ENCODE measurements around the gene SPAG9.
A peak's percentile ranks its signal among the peaks of the same experiment; 100 is the strongest.

The SPAG9 gene

DNA sequence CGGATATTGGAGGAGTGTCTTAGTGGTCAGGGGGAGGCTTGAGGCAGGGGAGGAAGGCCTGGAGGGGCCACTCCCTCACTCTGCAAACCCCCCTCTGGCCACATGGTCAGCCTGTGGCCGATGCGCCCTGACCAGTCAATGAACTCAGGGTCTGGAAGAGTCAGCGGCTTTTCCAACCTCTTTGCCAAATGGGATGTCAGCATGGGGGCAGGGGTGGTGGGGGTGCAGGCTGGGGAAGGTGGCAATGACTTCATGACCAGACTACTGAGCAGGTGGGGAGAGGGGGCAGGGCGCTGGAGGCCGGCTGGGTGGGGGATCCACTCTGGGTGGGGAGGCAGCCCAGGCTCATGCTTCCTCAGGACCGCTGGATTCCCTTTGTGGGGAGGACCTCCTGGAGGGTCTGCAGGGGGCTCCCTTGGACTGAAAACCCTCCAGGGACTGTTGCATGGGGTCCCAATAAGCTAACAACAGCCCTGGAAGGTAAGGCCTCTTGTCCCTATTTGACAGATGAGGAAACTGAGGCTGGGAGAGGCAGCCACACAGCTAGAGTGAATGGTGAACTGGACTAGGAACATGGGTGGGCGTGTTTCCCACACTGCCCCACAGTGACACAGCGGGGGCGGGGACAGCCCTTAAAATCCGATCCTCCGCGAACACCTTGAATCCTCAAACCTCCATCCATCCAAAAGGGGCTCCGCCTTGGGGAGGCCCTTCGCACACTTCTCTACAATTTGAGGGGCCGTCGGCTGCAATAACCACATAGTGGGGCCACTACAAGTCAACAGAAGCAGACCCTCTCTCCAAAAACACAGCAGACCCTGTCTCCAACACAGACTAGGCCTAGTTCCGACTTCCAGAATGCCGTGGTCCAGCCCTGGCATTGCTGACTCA is 173.5 kb downstream of the SPAG9 start:
- Histone ChIP-seq H3K27ac (ENCODE audit: low read depth, low read length) (no peak overlapping the region), H3K79me1 (ENCODE audit: low read length) (no peaks in the 10 kb centered on the region), H2BK120ac (ENCODE audit: low read depth, low read length) (no peak overlapping the region), H3K18ac (ENCODE audit: low read length) (no peak overlapping the region), H4K5ac (ENCODE audit: low read length) (no peak overlapping the region), H3K23ac (ENCODE audit: low read length) (no peak overlapping the region), H3K79me2 (ENCODE audit: control insufficient read depth, insufficient read depth, low read length) (no peaks in the 10 kb centered on the region), H4K8ac (ENCODE audit: low read depth, low read length) (no peak overlapping the region), H2AK5ac (ENCODE audit: low read length) (peak overlapping the region; percentile 38), H2BK5ac (ENCODE audit: low read length) (no peak overlapping the region), H3K4ac (ENCODE audit: low read depth, low read length) (no peak overlapping the region), H2BK15ac (replicated peaks; ENCODE audit: low read depth) (no peak overlapping the region), H3K4me2 (ENCODE audit: low read length) (no peak overlapping the region), H3K36me3 (ENCODE audit: control insufficient read depth, insufficient read depth, low read length) (no peaks in the 10 kb centered on the region), H3K4me1 (ENCODE audit: control insufficient read depth, low read depth, low read length) (no peaks in the 10 kb centered on the region), H3K27me3 (ENCODE audit: insufficient read depth, low read length, poor library complexity) (no peaks in the 10 kb centered on the region), H3K4me3 (ENCODE audit: low read length) (no peak overlapping the region), H3K56ac (ENCODE audit: low read length) (no peak overlapping the region), H3K9ac (ENCODE audit: low read length) (no peak overlapping the region)
- no peak for DNase-seq
- no CpG with 5 or more reads among the region's 19 CpGs for WGBS (ENCODE audit: extremely low coverage, insufficient coverage, low lambda C conversion rate)

DNA sequence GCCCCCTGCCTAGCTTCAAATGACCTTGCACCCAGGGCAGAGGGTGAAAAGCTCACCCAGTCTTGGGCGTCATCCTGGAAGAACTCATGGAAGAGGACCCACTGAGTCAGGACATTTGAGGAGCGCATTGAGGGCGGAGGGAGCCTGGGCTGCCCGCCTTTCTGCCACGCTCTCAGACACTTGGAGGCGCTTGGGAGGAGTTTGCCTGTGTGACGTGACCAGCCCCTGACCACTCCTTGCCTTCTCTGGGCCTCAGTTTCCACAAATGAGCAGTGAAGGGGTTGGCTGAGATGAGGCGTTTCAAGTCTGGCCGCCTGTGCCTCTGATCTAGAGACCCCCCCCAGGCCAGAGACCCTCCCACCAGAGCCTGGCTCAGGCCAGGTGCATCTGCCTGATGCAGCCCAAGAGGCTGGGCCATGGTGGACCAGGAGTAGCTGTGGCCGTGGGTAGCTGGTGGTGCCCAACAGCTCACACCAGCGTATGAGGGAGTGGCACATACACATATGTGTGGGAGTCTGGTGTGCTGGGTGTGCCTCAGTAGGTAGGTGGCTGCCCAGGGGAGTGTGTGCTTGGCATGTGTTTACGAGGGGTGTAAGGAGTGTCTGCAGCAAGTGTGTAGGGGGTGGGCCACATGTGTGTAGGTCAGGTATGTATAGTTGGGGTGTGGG is 174.3 kb downstream of the SPAG9 start:
- Histone ChIP-seq H4K8ac (ENCODE audit: low read depth, low read length) (no peak overlapping the region), H3K79me2 (ENCODE audit: control insufficient read depth, insufficient read depth, low read length) (no peaks in the 10 kb centered on the region), H3K79me1 (ENCODE audit: low read length) (no peaks in the 10 kb centered on the region), H3K36me3 (ENCODE audit: control insufficient read depth, insufficient read depth, low read length) (no peaks in the 10 kb centered on the region), H2BK5ac (ENCODE audit: low read length) (no peak overlapping the region), H4K5ac (ENCODE audit: low read length) (no peak overlapping the region), H2BK15ac (replicated peaks; ENCODE audit: low read depth) (no peak overlapping the region), H3K23ac (ENCODE audit: low read length) (no peak overlapping the region), H3K4ac (ENCODE audit: low read depth, low read length) (no peak overlapping the region), H3K4me3 (ENCODE audit: low read length) (no peak overlapping the region), H3K4me2 (ENCODE audit: low read length) (no peak overlapping the region), H3K4me1 (ENCODE audit: control insufficient read depth, low read depth, low read length) (no peaks in the 10 kb centered on the region), H3K9ac (ENCODE audit: low read length) (no peak overlapping the region), H2AK5ac (ENCODE audit: low read length) (peak overlapping the region; percentile 38), H3K56ac (ENCODE audit: low read length) (no peak overlapping the region), H3K27ac (ENCODE audit: low read depth, low read length) (no peak overlapping the region), H2BK120ac (ENCODE audit: low read depth, low read length) (no peak overlapping the region), H3K27me3 (ENCODE audit: insufficient read depth, low read length, poor library complexity) (no peaks in the 10 kb centered on the region), H3K18ac (ENCODE audit: low read length) (no peak overlapping the region)
- WGBS (ENCODE audit: extremely low coverage, insufficient coverage, low lambda C conversion rate) = no CpG with 5 or more reads among the region's 12 CpGs
- DNase-seq = no peak

DNA sequence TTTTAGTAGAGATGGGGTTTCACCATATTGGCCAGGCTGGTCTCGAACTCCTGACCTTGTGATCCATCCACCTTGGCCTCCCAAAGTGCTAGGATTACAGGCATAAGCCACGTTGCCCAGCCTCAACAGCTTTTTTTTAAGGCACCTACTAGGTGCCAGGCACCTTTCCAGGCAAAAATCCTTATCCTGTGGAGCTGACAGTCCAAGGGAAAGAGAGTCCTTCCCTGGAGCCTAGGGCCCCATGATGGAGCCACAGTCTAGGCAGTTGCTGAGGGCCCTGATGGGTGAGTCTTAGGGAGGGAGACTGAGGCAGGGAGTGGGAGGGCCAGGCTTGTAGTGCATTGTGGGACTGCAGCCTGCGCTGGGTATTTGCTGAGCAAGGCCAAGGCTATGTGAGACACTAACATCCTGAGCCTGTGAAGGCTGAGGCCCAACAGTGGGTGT is 174.9 kb downstream of the SPAG9 start:
- Histone ChIP-seq H3K79me1 (ENCODE audit: low read length) (no peaks in the 10 kb centered on the region), H3K4me3 (ENCODE audit: low read length) (no peak overlapping the region), H3K79me2 (ENCODE audit: control insufficient read depth, insufficient read depth, low read length) (no peaks in the 10 kb centered on the region), H3K36me3 (ENCODE audit: control insufficient read depth, insufficient read depth, low read length) (no peaks in the 10 kb centered on the region), H4K5ac (ENCODE audit: low read length) (no peak overlapping the region), H3K27me3 (ENCODE audit: insufficient read depth, low read length, poor library complexity) (no peaks in the 10 kb centered on the region), H2BK120ac (ENCODE audit: low read depth, low read length) (no peak overlapping the region), H3K4me2 (ENCODE audit: low read length) (no peak overlapping the region), H3K9ac (ENCODE audit: low read length) (no peak overlapping the region), H3K27ac (ENCODE audit: low read depth, low read length) (no peak overlapping the region), H2BK5ac (ENCODE audit: low read length) (no peak overlapping the region), H2AK5ac (ENCODE audit: low read length) (no peak overlapping the region), H3K56ac (ENCODE audit: low read length) (no peak overlapping the region), H3K18ac (ENCODE audit: low read length) (no peak overlapping the region), H3K4me1 (ENCODE audit: control insufficient read depth, low read depth, low read length) (no peaks in the 10 kb centered on the region), H4K8ac (ENCODE audit: low read depth, low read length) (no peak overlapping the region), H3K4ac (ENCODE audit: low read depth, low read length) (no peak overlapping the region), H2BK15ac (replicated peaks; ENCODE audit: low read depth) (no peak overlapping the region), H3K23ac (ENCODE audit: low read length) (no peak overlapping the region)
- DNase-seq = no peak
- no CpG with 5 or more reads among the region's 3 CpGs for WGBS (ENCODE audit: extremely low coverage, insufficient coverage, low lambda C conversion rate)

DNA sequence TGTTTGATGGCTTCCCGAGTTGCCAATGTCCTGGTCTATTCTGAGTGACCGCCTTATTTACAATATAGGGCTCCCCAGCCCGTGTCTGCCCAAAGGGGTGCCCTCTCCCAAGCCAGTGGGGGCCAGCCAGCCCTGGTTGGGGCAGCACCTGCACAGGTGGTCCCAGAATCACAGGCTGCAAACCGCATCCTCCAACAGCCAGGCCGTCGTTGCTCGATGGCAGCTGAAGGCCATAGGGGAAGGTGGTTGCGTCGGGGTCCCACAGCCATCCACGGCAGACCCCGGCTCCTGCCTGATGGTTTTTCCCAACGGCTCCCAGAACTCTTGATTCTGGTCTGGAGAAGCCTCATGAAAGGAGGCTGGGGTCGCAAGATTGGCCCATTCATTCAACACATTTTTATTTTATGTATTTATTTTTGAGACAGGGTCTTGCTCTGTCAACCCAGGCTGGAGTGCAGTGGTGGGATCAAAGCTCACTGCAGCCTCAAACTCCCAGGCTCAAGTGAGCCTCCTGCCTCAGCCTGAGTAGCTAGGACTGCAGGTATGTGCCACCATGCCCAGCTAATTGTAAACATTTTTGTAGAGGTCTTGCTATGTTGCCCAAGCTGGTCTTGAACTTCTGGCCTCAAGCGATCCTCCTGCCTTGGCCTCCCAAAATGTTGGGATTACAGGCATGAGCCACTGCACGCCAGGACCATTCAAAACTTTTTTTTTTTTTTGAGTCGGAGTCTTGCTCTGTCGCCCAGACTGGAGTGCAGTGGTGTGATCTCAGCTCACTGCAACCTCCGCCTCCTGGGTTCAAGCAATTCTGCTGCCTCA is 175.6 kb downstream of the SPAG9 start:
- H3K79me1 ChIP-seq (ENCODE audit: low read length) = no peaks in the 10 kb centered on the region
- H3K4ac ChIP-seq (ENCODE audit: low read depth, low read length) = no peak overlapping the region
- no peak overlapping the region for H3K9ac ChIP-seq (ENCODE audit: low read length)
- H3K4me2 ChIP-seq (ENCODE audit: low read length) = no peak overlapping the region
- no peak overlapping the region for H2BK120ac ChIP-seq (ENCODE audit: low read depth, low read length)
- H2AK5ac ChIP-seq (ENCODE audit: low read length) = no peak overlapping the region
- no peak overlapping the region for H3K27ac ChIP-seq (ENCODE audit: low read depth, low read length)
- H3K56ac ChIP-seq (ENCODE audit: low read length) = peak overlapping the region; percentile 58
- no peaks in the 10 kb centered on the region for H3K4me1 ChIP-seq (ENCODE audit: control insufficient read depth, low read depth, low read length)
- no peak overlapping the region for H3K4me3 ChIP-seq (ENCODE audit: low read length)
- no peaks in the 10 kb centered on the region for H3K27me3 ChIP-seq (ENCODE audit: insufficient read depth, low read length, poor library complexity)
- no peak overlapping the region for H2BK5ac ChIP-seq (ENCODE audit: low read length)
- no peak overlapping the region for H2BK15ac ChIP-seq (replicated peaks; ENCODE audit: low read depth)
- no peaks in the 10 kb centered on the region for H3K79me2 ChIP-seq (ENCODE audit: control insufficient read depth, insufficient read depth, low read length)
- DNase-seq = no peak
- no CpG with 5 or more reads among the region's 18 CpGs for WGBS (ENCODE audit: extremely low coverage, insufficient coverage, low lambda C conversion rate)
- no peak overlapping the region for H4K5ac ChIP-seq (ENCODE audit: low read length)
- no peak overlapping the region for H4K8ac ChIP-seq (ENCODE audit: low read depth, low read length)
- no peak overlapping the region for H3K18ac ChIP-seq (ENCODE audit: low read length)
- no peak overlapping the region for H3K23ac ChIP-seq (ENCODE audit: low read length)
- H3K36me3 ChIP-seq (ENCODE audit: control insufficient read depth, insufficient read depth, low read length) = no peaks in the 10 kb centered on the region

GRCh38 chr17:50944054-50944901 is 176.4 kb downstream of the SPAG9 start:
- Histone ChIP-seq H3K4ac (ENCODE audit: low read depth, low read length) (no peak overlapping the region), H3K79me1 (ENCODE audit: low read length) (no peaks in the 10 kb centered on the region), H3K4me1 (ENCODE audit: control insufficient read depth, low read depth, low read length) (no peaks in the 10 kb centered on the region), H3K27ac (ENCODE audit: low read depth, low read length) (no peak overlapping the region), H3K9ac (ENCODE audit: low read length) (peak overlapping the region; percentile 58), H2AK5ac (ENCODE audit: low read length) (no peak overlapping the region), H3K27me3 (ENCODE audit: insufficient read depth, low read length, poor library complexity) (no peaks in the 10 kb centered on the region), H2BK15ac (replicated peaks; ENCODE audit: low read depth) (no peak overlapping the region), H3K18ac (ENCODE audit: low read length) (no peak overlapping the region), H3K4me2 (ENCODE audit: low read length) (peak overlapping the region; percentile 23), H4K5ac (ENCODE audit: low read length) (no peak overlapping the region), H3K56ac (ENCODE audit: low read length) (peak overlapping the region; percentile 38), H4K8ac (ENCODE audit: low read depth, low read length) (no peak overlapping the region), H2BK5ac (ENCODE audit: low read length) (no peak overlapping the region), H3K36me3 (ENCODE audit: control insufficient read depth, insufficient read depth, low read length) (no peaks in the 10 kb centered on the region), H3K4me3 (ENCODE audit: low read length) (no peak overlapping the region), H3K23ac (ENCODE audit: low read length) (peak overlapping the region; percentile 59), H2BK120ac (ENCODE audit: low read depth, low read length) (no peak overlapping the region), H3K79me2 (ENCODE audit: control insufficient read depth, insufficient read depth, low read length) (no peaks in the 10 kb centered on the region)
- DNase-seq = peak; percentile 62
- no CpG with 5 or more reads among the region's 61 CpGs for WGBS (ENCODE audit: extremely low coverage, insufficient coverage, low lambda C conversion rate)
